GM12874 (cell line): ENCODE data around the gene STK11IP.

Experiments used
- TF ChIP-seq, protein P1 (sequence below): IDR thresholded peaks from 2 replicates; pipeline ENCODE4 v1.5.1; 2011; ENCODE audit warnings: low read depth, mild to moderate bottlenecking, control low read depth, low read length, moderate library complexity; ENCODE audit not compliant: insufficient read depth

Gene STK11IP

DNA sequence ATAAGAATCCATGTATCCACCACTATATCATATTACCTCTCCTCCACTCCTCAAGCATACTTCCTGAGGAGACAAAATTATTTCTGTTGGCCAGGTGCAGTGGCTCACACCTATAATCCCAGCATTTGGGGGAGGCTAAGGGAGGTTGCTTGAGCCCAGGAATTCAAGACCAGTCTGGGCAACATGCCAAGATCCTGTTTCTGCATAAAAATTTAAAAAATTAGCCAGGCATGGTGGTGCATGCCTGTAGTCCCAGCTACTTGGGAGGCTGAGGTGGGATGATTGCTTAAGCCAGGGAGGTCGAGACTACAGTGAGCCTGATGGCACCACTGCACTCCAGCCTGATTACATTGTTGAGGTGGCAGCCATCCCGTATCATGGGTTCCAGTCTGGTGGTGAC lies 16.3 kb upstream of the STK11IP start:
- TF ChIP-seq, protein P1, sequence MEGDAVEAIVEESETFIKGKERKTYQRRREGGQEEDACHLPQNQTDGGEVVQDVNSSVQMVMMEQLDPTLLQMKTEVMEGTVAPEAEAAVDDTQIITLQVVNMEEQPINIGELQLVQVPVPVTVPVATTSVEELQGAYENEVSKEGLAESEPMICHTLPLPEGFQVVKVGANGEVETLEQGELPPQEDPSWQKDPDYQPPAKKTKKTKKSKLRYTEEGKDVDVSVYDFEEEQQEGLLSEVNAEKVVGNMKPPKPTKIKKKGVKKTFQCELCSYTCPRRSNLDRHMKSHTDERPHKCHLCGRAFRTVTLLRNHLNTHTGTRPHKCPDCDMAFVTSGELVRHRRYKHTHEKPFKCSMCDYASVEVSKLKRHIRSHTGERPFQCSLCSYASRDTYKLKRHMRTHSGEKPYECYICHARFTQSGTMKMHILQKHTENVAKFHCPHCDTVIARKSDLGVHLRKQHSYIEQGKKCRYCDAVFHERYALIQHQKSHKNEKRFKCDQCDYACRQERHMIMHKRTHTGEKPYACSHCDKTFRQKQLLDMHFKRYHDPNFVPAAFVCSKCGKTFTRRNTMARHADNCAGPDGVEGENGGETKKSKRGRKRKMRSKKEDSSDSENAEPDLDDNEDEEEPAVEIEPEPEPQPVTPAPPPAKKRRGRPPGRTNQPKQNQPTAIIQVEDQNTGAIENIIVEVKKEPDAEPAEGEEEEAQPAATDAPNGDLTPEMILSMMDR = no peak

DNA sequence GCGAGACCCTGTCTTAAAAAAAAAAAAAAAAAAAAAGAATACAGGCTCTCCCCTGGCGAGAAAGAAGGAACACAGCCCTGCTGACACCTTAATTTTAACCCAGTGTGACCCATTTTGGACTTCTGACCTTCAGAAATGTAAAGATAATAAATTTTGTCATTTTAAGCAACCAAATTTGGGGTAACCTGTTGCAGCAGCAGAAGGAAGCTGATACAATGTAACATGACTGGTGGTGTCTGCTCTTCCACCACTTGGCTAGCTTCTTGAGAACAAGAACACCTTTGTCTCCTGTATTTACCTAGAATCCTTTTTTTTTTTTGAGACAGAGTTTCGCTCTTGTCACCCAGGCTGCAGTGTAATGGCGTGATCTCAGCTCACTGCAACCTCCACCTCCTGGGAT lies 6.6 kb upstream of the STK11IP start:
- TF ChIP-seq, protein P1 = no peak

DNA sequence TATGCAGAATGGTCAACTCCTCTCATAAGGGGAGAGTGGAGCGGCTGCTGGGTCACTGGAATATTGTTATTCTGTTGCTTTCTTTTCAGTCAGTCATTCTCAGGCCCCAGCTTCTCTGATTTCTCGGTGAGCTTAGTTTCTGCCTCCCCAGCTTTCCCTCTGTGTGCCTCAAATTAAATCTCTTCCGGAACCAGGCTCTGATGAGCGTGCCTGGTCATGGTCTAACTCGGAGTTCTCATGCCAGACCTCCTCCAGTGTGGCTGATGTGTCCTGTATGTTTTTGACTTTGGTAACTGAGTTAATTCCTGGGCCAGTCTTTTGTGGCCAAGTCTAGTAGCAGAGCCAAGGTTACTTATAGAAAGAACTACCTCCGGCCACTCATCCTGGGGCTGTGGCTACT lies 4.9 kb upstream of the STK11IP start:
- TF ChIP-seq, protein P1 = no peak

DNA sequence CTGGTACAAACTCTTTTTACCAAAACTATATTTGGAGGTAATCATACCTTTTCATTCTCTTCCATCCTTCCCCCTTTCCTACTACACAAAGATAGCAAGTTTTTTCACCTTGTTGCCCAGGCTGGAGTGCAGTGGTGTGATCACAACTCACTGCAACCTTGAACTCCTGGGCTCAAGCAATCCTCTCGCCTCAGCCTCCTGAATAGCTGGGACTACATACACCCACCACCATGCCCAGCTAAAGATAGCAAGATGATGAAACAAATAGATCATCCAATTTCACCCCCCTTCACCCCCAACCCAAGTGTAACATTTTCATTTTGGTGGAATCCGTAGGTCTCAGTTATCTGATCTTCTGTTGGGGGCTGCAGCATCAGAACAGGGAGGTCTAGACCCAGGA lies 4.5 kb upstream of the STK11IP start:
- TF ChIP-seq, protein P1 = no peak

DNA sequence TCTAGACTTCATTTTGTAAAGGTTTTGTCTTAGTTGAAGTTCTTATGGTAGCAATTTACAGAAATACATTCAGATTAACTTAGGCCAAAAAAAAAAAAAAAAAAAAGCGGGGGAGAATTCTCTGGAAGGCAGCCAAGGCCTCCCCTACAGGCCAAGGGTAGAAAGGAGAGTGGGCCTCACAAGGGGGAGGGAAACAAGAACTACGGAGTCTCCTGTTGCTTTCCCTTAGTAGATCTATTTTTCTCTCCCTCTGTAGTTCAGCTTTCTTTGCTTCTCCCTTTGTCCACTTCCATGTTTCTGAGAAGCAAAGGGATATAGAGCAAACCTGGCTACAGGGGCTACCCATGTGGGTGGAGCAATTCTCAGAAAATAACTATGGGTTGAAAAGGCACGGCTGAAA lies 2.4 kb upstream of the STK11IP start:
- TF ChIP-seq, protein P1 = no peak

DNA sequence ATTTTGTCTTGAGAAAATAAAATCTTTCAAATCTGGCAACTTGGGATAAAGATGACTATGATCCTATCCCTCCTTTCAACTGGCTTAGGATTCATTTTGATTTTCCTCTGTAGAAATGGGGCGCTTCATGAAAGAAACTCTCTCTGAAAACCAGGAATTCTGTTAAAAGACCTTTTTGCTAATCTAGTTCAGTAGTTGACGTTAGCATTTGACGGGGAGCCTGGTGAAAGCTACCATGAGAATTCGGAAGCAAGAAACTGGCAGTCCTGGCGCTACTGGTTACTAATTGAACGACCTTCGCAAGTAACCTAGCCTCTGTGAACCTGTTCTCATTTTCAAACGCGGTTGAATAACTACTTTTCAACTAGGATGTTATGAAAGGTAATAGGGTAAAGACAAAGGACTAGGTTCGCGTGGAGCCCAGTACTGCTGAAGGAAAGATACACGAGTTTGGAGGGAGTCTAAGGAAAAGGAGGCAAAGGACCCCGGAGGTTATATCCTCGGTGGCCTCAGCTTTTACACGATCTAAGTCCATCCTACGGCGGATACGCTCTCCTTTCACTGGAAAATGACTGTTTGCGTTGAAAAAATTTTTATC lies 604 bp upstream of the STK11IP start:
- TF ChIP-seq, protein P1 = no peak

DNA sequence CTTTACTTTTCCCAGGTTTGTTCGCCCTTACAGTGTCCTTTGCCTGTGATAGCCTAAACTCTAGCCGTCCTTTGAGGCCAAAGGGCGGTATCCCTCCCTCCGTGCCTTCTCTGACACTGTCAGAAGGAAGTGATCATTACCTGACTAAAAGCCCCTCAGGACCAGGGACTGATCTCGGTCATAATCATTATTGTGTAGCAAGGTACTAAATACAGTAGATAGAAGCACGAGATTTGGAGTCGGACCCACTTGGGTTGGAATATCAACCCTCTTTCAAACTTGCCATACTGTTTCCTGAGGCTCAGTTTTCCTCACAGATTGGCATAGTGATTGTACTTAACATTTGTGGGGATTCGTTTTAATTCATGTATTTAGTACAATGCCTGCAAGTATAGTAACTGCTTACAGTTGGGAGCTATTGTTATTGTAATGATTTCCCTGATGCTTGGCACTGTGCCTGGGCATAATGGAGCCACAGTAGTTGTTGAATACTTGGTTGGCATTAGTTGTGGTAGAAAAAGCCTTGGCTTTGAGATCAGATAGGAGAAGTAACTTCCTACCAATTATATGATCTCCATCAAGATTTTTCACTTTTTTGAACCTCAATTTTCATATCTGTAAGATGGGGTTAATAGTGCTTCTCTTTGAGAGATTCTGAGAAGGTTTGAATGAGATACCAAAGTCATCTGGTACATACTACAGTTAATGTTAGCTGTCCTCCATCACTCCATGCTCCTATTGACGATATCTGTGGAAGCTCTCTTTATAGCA lies 836 bp downstream of the STK11IP start:
- TF ChIP-seq, protein P1 = no peak
